Erythroblast (primary cell): Measurements from ENCODE around the gene ANKRD33B.

Experiments
- GATA1 ChIP-seq: IDR thresholded peaks from 2 replicates; pipeline ENCODE4 v1.6.1; 2011; ENCODE audit warnings: low read depth, mild to moderate bottlenecking, control low read depth, low read length, moderate library complexity
- POLR2A ChIP-seq: IDR thresholded peaks from 2 replicates; pipeline ENCODE4 v1.6.1; 2011; ENCODE audit warnings: mild to moderate bottlenecking, low read length

DNA sequence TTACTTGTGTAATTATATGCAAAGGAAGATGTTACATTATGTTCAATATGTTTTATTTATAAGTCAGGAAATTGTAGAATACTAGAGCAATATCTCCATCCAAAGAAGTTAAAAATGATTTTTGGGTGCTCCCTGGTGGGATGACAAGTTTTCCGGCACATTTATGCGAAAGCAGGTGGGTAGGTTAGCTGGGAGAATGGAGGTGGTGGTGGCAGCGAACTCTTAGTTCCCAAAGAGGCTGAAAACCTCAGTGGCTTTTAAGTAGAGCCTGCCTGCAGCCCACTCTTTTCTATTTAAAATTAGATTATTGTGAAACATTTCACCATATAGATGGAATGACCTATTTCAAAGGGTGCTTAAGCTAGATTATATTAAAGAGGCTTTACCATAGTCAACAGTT is 51.8 kb downstream of the ANKRD33B start:
- TF ChIP-seq POLR2A (no peak), GATA1 (no peak)
